Measurements from ENCODE around the gene TEC.

Gene TEC

DNA sequence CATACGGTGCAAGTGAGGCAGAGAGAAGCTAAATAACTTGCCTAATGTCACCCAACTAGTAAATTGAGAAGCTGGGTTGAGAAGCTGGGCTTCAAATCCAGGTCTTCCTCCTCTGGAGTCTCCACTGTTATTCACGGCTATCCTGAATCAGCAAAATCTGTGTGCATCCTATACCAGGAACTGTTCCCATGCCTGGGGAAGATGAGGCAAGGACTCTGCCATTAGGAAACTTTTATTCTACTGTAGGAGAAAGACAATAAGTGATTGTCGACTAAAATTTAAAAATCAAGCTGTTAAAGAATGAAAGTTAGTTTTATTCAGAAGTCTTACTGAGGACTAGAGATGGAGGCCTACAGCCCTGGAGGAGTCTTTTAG is 872 bp upstream of the TEC start:
- in situ Hi-C loops (cut with MboI; ENCODE audit: low sequenced_read_pairs) = no loop called here

DNA sequence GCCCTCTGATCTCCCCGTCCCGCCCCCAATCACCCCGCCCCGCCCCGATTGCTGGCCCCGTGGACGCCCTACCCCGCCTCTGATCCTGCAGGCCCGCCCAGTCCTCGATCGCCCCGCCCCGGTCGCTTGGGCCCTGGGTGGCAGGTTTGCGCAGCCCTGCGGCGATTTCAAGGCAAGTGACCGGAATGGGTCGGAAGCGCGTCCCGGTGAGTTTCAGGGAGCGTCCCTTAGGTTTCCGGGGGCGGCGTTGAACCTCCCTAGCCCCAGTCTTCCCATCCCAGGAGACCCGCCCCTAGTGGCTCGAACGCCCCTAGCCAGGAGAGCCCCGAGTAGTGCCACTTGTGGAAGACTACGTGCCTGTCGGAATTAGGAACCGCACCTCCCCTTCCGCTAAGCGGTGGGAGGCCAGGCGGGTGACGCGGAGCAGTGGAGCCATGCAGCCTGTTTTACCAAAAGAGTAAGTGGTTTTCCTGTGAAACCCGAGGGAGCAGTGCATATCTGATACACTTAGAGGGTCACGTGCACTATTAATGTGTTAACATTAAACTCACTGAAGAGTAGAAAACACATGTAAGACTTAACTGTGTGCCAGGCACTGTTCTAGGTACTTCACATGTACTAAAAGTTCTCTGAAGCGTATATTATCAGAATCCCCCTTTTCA is 354 bp upstream of the TEC start:
- in situ Hi-C loops (cut with MboI; ENCODE audit: low sequenced_read_pairs) = no loop called here

DNA sequence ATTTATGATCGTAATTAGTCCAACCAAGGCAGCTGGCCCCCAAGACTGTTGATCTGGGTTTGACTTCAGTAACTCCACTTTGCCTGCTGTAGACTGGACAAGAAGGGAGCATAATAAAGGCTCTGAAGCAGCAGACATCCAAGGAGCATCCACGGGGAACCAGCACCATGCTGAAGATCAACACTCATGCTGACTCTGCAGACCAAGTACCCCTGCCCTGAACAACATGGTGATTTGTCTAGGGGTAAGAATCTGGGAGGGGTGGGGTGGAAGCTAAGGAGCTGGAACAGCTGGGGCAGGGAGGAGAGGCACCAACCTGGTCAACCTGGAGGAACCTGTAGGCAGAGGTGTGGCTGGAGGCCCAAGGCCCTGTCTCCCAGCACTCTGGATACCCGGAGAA is 2.1 kb downstream of the TEC start:
- in situ Hi-C loops (cut with MboI; ENCODE audit: low sequenced_read_pairs) = no loop called here

- in situ Hi-C loops (cut with MboI; ENCODE audit: low sequenced_read_pairs) = no loop called here
Observed at GRCh38 chr4:48266781-48267180, 2.9 kb downstream of the TEC start.

GRCh38 chr4:48262926-48263325 is 6.7 kb downstream of the TEC start:
- in situ Hi-C loops (cut with MboI; ENCODE audit: low sequenced_read_pairs) = no loop called here

DNA sequence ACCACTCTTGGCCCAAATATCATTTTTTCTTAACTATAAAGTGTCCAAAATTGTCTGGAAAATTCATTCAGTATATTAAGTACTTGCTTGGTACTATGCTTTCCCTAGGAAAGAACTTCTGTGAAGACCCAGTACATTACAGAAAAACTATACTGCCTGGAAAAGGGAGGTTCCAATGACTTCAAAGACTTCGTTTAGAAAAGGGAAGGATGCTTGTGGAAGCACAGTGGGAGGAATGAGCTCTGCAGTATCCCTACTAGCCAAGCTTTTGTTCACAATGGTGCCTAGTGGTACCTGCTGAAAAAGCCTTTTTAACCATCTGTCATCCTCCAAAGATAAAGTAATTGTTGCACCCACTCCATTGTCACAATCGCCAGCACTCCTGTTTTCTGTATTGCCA is 7.2 kb downstream of the TEC start:
- in situ Hi-C loops (cut with MboI; ENCODE audit: low sequenced_read_pairs) = no loop called here

GRCh38 chr4:48261281-48261680 is 8.4 kb downstream of the TEC start:
- in situ Hi-C loops (cut with MboI; ENCODE audit: low sequenced_read_pairs) = no loop called here

GRCh38 chr4:48259748-48260147 is 9.9 kb downstream of the TEC start:
- in situ Hi-C loops (cut with MboI; ENCODE audit: low sequenced_read_pairs) = no loop called here

DNA sequence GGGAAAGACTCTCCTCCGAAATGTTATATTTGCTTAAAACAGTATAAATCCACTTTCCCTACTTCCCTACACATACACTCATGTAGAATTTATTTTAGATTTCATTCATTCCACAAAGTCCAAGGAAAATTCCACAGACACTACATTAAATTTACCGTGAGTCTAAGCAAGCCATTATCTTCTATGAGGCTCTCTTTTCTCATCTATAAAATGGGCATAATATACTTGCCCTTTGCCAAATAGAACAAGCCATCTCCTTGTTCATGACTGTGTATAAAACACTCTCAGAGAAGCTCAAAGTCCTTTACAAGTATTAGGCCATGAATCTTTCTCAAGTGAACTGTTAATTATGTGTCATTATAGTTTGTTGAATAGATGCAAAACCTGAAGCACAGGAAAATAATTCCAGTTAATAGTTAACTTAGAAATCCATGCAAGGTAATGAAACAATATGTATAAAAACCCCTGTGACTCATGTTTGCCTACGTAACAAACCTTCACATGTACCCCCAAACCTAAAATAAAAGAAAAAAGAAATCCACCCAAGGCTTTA is 10.7 kb downstream of the TEC start:
- in situ Hi-C loops (cut with MboI; ENCODE audit: low sequenced_read_pairs) = no loop called here

GRCh38 chr4:48255959-48256342 is 13.7 kb downstream of the TEC start:
- in situ Hi-C loops (cut with MboI; ENCODE audit: low sequenced_read_pairs) = no loop called here

GRCh38 chr4:48255072-48255958 is 14.3 kb downstream of the TEC start:
- in situ Hi-C loops (cut with MboI; ENCODE audit: low sequenced_read_pairs) = no loop called here

GRCh38 chr4:48254381-48255071 is 15.1 kb downstream of the TEC start:
- in situ Hi-C loops (cut with MboI; ENCODE audit: low sequenced_read_pairs) = no loop called here

DNA sequence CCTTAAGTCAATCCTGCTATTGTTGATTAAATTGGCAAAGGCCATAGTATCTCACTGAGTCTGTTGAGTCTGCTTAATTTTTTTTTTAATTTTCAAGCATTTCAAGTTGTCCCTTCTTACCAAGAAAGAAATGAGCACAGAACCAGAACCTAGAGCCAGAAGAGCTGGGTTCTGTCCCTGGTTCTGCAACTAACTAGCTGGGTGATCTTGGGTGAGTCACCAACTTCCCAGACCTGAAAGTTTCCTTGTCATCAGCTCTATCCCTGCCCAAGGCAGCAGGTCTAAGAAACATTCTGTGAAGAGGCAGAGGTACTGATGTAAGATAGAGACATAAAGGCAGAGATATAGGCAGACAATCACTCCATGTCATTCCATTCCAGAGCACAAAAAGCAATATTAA is 17.3 kb downstream of the TEC start:
- in situ Hi-C loops (cut with MboI; ENCODE audit: low sequenced_read_pairs) = no loop called here

DNA sequence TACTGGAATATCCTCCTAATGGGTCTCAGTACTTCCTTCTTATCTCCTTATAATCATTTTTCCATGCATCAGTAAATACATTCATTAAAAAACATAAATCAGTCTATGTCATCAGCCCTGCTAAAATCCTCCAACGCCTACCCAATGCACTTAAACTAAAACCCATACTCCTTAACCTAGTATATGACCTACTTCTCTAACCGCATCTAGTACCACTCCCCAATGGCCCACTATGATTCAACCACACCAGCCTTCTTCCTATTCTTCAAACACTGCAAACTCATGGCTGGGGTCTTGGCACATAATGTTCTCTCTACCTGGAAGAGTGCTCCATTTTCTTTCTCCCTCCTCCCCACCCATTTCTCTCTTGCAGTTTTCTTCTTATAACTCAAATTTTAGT is 18.7 kb downstream of the TEC start:
- in situ Hi-C loops (cut with MboI; ENCODE audit: low sequenced_read_pairs) = no loop called here

GRCh38 chr4:48250343-48250742 is 19.3 kb downstream of the TEC start:
- in situ Hi-C loops (cut with MboI; ENCODE audit: low sequenced_read_pairs) = no loop called here

- in situ Hi-C loops (cut with MboI; ENCODE audit: low sequenced_read_pairs) = no loop called here
Observed at GRCh38 chr4:48249378-48249777, 20.3 kb downstream of the TEC start.

DNA sequence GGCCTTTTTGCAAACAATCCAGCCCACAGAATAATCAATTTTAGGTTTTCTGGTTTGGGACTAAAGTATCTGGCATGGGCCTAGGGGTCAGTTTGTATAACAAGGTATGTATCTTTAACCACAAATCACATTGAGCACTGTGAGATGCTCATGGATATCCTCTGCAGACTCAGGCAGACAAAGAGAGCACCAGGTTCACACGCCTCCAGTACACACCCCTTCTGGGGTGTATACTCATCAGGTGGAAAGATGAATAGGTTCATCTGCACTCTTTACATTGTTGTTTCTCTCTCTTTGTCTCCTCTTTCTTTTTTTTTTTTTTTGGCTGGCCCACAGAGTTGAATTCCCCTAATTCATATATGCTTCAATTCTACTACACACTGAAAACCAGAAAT is 21.1 kb downstream of the TEC start:
- in situ Hi-C loops (cut with MboI; ENCODE audit: low sequenced_read_pairs) = no loop called here

GRCh38 chr4:48247878-48248558 is 21.6 kb downstream of the TEC start:
- in situ Hi-C loops (cut with MboI; ENCODE audit: low sequenced_read_pairs) = no loop called here

- in situ Hi-C loops (cut with MboI; ENCODE audit: low sequenced_read_pairs) = no loop called here
Observed at GRCh38 chr4:48247142-48247877, 22.3 kb downstream of the TEC start.

GRCh38 chr4:48244665-48245064 is 25.0 kb downstream of the TEC start:
- in situ Hi-C loops (cut with MboI; ENCODE audit: low sequenced_read_pairs) = no loop called here
